SK-N-MC (cell line): ENCODE data around the gene OTUD5.

Source experiments
- EZH2 ChIP-seq: fragments of 200-600 bp; sonication (generic); IDR thresholded peaks from one replicate; pipeline ENCODE4 v1.6.1; 2017; ENCODE audit warnings: antibody characterized with exemption
- POLR2AphosphoS5 ChIP-seq: IDR thresholded peaks from 2 replicates; pipeline ENCODE4 v1.6.1; 2012; ENCODE audit warnings: mild to moderate bottlenecking, low read depth, low read length, borderline replicate concordance

GRCh38 chrX:48997455-48997854, 40.0 kb upstream of the OTUD5 start:
- TF ChIP-seq POLR2AphosphoS5 (no peak), EZH2 (no peak)
